ENCODE results near the gene SMYD3. TPM values are rescaled to one million over a fixed set of nuclear protein-coding genes. Genes with fewer than 3 reads are reported as not detected.

SMYD3 gene
- total and polyA plus RNA-seq, 10 of the 15 experiments (the other 5 are each of a cell fraction or from before 2014, with no cell fraction given), result 18.3 to 54.0 (median 24.8) TPM

DNA sequence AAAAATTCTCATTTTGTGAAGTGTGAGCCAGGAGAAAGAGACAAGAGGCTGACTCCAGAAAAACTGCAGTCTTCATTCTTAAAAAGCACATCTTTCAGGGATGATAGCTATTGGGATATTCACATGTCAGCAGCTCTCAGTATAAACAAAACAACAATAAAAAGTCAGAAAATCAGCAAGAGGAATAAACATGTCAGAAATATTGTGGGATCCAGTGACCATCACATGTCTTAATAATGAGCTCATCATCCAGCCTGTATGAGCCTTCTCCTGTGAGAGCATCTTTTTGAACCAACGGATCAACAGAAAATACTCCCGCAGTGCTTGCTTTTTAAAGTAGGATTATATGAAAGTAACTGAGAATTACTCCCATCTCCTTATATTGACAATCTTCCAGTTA, 241.6 kb downstream of the SMYD3 start:
- RAD21 ChIA-PET (ENCODE audit: unreplicated experiment), result no interaction called here
- BruUV-seq (replicated peaks), result no TSS peak
- CTCF ChIA-PET, result interaction anchor here (0.6 to 1.0 kb wide), 2 partner anchors 15 to 415 kb away, joined by 3 read pairs; no protein-coding TSS in a partner anchor
- no peaks in the 10 kb centered on the region for H3K36me3 ChIP-seq (ENCODE audit: control insufficient read depth in 2 of 2, insufficient read depth in 2 of 2, low read length in 1 of 2)
- no peak overlapping the region for H3K4me2 ChIP-seq (ENCODE audit: control insufficient read depth, insufficient read depth)
- WGBS (ENCODE audit: insufficient coverage, insufficient replicate concordance, low lambda C conversion rate, missing lambda C conversion rate), result 98% methylated on average over 2 of the region's 2 CpGs
- no peaks in the 10 kb centered on the region for H3K4me1 ChIP-seq (ENCODE audit: control insufficient read depth, insufficient read depth, low read length)
- no peak overlapping the region for H3K9ac ChIP-seq (ENCODE audit: control insufficient read depth, insufficient read depth, low read length)
- DNase-seq (ENCODE audit: low read depth, low spot score) (no peak), ATAC-seq (no peak), FAIRE-seq (no peak)
- in situ Hi-C loops (cut with MboI) (no loop called here), intact Hi-C loops (cut with micrococcal nuclease; ENCODE audit: unreplicated experiment) (no loop called here)
- POLR2A ChIA-PET, result no interaction called here
- H3K27me3 ChIP-seq (replicated peaks in 1 of 2; ENCODE audit: control insufficient read depth in 2 of 2, insufficient read depth in 2 of 2, low read length in 1 of 2), result no peaks in the 10 kb centered on the region
- no peaks in the 10 kb centered on the region for H3K9me3 ChIP-seq (replicated peaks; ENCODE audit: control insufficient read depth, insufficient read depth, low read length)
- H2AFZ ChIP-seq (ENCODE audit: control insufficient read depth, low read depth, low read length), result no peak overlapping the region
- H3K4me3 ChIP-seq, result no peak overlapping the region
- no peak overlapping the region for H3K27ac ChIP-seq (ENCODE audit: control insufficient read depth, insufficient read depth)
- H4K20me1 ChIP-seq (ENCODE audit: control insufficient read depth, insufficient read depth), result no peaks in the 10 kb centered on the region
- H3K79me2 ChIP-seq (ENCODE audit: control insufficient read depth, insufficient read depth, low read length), result no peaks in the 10 kb centered on the region
- SMC1A ChIA-PET (ENCODE audit: uncharacterized antibody, unreplicated experiment), result interaction anchor here (0.8 to 1.5 kb wide), 4 partner anchors 9 to 18 kb away, joined by 3 to 4 read pairs (median 3); no protein-coding TSS in a partner anchor
- TF ChIP-seq PAX5 (IDR thresholded peaks at IDR 0.05; ENCODE audit: borderline replicate concordance, low read depth, low read length) (no peak), ATF7 (IDR thresholded peaks at IDR 0.05; ENCODE audit: low read depth) (no peak), ZNF217 (IDR thresholded peaks at IDR 0.05) (no peak), MTA2 (IDR thresholded peaks at IDR 0.05; ENCODE audit: low read depth) (no peak), CHD2 (IDR thresholded peaks at IDR 0.05; ENCODE audit: borderline replicate concordance, low read depth, low read length) (no peak), IRF4 (IDR thresholded peaks at IDR 0.05; ENCODE audit: low read depth, low read length) (no peak), TARDBP (IDR thresholded peaks at IDR 0.05; ENCODE audit: borderline replicate concordance) (no peak), TCF12 (IDR thresholded peaks at IDR 0.05; ENCODE audit: low read depth, low read length) (no peak), GATAD2B (conservative IDR thresholded peaks at IDR 0.05; ENCODE audit: low read depth) (no peak), SIN3A (IDR thresholded peaks at IDR 0.05; ENCODE audit: low read depth, low read length) (no peak), NFYB (IDR thresholded peaks at IDR 0.05; ENCODE audit: insufficient read depth, low read depth, low read length) (no peak)
- TF ChIP-seq, protein P1, sequence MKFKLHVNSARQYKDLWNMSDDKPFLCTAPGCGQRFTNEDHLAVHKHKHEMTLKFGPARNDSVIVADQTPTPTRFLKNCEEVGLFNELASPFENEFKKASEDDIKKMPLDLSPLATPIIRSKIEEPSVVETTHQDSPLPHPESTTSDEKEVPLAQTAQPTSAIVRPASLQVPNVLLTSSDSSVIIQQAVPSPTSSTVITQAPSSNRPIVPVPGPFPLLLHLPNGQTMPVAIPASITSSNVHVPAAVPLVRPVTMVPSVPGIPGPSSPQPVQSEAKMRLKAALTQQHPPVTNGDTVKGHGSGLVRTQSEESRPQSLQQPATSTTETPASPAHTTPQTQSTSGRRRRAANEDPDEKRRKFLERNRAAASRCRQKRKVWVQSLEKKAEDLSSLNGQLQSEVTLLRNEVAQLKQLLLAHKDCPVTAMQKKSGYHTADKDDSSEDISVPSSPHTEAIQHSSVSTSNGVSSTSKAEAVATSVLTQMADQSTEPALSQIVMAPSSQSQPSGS (IDR thresholded peaks at IDR 0.05; ENCODE audit: low read length), result no peak
- TF ChIP-seq, protein P2, sequence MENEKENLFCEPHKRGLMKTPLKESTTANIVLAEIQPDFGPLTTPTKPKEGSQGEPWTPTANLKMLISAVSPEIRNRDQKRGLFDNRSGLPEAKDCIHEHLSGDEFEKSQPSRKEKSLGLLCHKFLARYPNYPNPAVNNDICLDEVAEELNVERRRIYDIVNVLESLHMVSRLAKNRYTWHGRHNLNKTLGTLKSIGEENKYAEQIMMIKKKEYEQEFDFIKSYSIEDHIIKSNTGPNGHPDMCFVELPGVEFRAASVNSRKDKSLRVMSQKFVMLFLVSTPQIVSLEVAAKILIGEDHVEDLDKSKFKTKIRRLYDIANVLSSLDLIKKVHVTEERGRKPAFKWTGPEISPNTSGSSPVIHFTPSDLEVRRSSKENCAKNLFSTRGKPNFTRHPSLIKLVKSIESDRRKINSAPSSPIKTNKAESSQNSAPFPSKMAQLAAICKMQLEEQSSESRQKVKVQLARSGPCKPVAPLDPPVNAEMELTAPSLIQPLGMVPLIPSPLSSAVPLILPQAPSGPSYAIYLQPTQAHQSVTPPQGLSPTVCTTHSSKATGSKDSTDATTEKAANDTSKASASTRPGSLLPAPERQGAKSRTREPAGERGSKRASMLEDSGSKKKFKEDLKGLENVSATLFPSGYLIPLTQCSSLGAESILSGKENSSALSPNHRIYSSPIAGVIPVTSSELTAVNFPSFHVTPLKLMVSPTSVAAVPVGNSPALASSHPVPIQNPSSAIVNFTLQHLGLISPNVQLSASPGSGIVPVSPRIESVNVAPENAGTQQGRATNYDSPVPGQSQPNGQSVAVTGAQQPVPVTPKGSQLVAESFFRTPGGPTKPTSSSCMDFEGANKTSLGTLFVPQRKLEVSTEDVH (IDR thresholded peaks at IDR 0.05; ENCODE audit: low read depth, partially characterized antibody), result no peak
- TF ChIP-seq, protein P3, sequence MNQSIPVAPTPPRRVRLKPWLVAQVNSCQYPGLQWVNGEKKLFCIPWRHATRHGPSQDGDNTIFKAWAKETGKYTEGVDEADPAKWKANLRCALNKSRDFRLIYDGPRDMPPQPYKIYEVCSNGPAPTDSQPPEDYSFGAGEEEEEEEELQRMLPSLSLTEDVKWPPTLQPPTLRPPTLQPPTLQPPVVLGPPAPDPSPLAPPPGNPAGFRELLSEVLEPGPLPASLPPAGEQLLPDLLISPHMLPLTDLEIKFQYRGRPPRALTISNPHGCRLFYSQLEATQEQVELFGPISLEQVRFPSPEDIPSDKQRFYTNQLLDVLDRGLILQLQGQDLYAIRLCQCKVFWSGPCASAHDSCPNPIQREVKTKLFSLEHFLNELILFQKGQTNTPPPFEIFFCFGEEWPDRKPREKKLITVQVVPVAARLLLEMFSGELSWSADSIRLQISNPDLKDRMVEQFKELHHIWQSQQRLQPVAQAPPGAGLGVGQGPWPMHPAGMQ (IDR thresholded peaks at IDR 0.05; ENCODE audit: borderline replicate concordance), result no peak
- TF ChIP-seq, protein P4, sequence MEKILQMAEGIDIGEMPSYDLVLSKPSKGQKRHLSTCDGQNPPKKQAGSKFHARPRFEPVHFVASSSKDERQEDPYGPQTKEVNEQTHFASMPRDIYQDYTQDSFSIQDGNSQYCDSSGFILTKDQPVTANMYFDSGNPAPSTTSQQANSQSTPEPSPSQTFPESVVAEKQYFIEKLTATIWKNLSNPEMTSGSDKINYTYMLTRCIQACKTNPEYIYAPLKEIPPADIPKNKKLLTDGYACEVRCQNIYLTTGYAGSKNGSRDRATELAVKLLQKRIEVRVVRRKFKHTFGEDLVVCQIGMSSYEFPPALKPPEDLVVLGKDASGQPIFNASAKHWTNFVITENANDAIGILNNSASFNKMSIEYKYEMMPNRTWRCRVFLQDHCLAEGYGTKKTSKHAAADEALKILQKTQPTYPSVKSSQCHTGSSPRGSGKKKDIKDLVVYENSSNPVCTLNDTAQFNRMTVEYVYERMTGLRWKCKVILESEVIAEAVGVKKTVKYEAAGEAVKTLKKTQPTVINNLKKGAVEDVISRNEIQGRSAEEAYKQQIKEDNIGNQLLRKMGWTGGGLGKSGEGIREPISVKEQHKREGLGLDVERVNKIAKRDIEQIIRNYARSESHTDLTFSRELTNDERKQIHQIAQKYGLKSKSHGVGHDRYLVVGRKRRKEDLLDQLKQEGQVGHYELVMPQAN (conservative IDR thresholded peaks at IDR 0.05), result no peak
- TF ChIP-seq, protein P5, sequence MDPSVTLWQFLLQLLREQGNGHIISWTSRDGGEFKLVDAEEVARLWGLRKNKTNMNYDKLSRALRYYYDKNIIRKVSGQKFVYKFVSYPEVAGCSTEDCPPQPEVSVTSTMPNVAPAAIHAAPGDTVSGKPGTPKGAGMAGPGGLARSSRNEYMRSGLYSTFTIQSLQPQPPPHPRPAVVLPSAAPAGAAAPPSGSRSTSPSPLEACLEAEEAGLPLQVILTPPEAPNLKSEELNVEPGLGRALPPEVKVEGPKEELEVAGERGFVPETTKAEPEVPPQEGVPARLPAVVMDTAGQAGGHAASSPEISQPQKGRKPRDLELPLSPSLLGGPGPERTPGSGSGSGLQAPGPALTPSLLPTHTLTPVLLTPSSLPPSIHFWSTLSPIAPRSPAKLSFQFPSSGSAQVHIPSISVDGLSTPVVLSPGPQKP (IDR thresholded peaks at IDR 0.05; ENCODE audit: low read depth, low read length), result no peak
